KMS-11 (cell line): ENCODE measurements around the gene TASP1.

Experiments used
- H2AFZ ChIP-seq: fragments of 200-600 bp; sonication (generic); 2 replicates; pipeline ENCODE4 v1.6.1; 2016; ENCODE audit warnings: antibody characterized with exemption, mixed run types, low read depth
- H3K27ac ChIP-seq: fragments of 200-600 bp; sonication (generic); 2 replicates; pipeline ENCODE4 v1.6.1; 2016; ENCODE audit warnings: mild to moderate bottlenecking, mixed run types
- H3K27me3 ChIP-seq: fragments of 200-600 bp; sonication (generic); 2 replicates; pipeline ENCODE4 v1.6.1; 2017; ENCODE audit warnings: mild to moderate bottlenecking, low read depth, mixed run types, moderate library complexity; ENCODE audit not compliant: insufficient read depth
- H3K36me3 ChIP-seq: fragments of 200-600 bp; sonication (generic); 2 replicates; pipeline ENCODE4 v1.6.1; 2017; ENCODE audit warnings: mild to moderate bottlenecking, mixed run types; ENCODE audit not compliant: insufficient read depth
- H3K4me1 ChIP-seq: fragments of 200-600 bp; sonication (generic); 2 replicates; pipeline ENCODE4 v1.6.1; 2016; ENCODE audit warnings: mild to moderate bottlenecking, low read depth, mixed run types; ENCODE audit not compliant: poor library complexity, severe bottlenecking
- H3K4me2 ChIP-seq: fragments of 200-600 bp; sonication (generic); 2 replicates; pipeline ENCODE4 v1.7.0; 2016; ENCODE audit warnings: mild to moderate bottlenecking, mixed run types
- H3K4me3 ChIP-seq: fragments of 200-600 bp; sonication (generic); IDR thresholded peaks from 2 replicates; pipeline ENCODE4 v1.6.1; 2017; ENCODE audit warnings: low read depth, low read length, mixed read lengths; ENCODE audit not compliant: insufficient read depth
- H3K79me2 ChIP-seq: fragments of 200-600 bp; sonication (generic); 2 replicates; pipeline ENCODE4 v1.6.1; 2016; ENCODE audit warnings: low read depth, mixed run types; ENCODE audit not compliant: insufficient read depth
- H3K9ac ChIP-seq: fragments of 200-600 bp; sonication (generic); 2 replicates; pipeline ENCODE4 v1.6.1; 2016; ENCODE audit warnings: mild to moderate bottlenecking, mixed run types
- H4K20me1 ChIP-seq: fragments of 200-600 bp; sonication (generic); 2 replicates; pipeline ENCODE4 v1.6.1; 2016; ENCODE audit warnings: mild to moderate bottlenecking, mixed run types; ENCODE audit not compliant: insufficient read depth
- TF ChIP-seq, protein P1 (sequence below): fragments of 200-600 bp; sonication (generic); conservative IDR thresholded peaks from 2 replicates; pipeline ENCODE4 v1.6.1; 2017; ENCODE audit warnings: low read depth, mild to moderate bottlenecking, antibody characterized with exemption, low read length, moderate library complexity, mixed read lengths

Gene TASP1

DNA sequence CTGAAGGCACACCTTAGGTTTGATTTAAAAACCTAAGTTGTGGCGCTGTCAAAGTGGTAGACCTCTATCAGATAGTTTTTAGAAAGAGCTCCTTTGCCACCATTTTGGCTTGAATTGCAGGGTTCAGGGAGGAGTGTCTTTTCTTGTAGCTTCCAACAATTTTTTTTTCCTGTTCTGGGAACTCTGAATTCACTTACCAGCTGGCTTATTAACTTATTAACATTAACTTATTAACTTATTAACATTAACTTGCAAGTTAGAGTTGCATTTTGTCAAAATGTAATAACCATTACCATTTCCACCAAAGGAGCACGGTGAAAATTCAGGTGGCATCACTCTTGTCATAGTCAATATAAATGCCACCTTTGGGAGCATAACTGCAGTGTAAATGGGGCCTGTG is 235.7 kb downstream of the TASP1 start:
- no peak overlapping the region for H3K4me3 ChIP-seq
- no peaks in the 10 kb centered on the region for H3K27me3 ChIP-seq
- H4K20me1 ChIP-seq: no peaks in the 10 kb centered on the region
- H3K36me3 ChIP-seq: no peaks in the 10 kb centered on the region
- no peak overlapping the region for H3K9ac ChIP-seq
- no peak overlapping the region for H3K27ac ChIP-seq
- no peak overlapping the region for H3K4me2 ChIP-seq
- H3K4me1 ChIP-seq: no peaks in the 10 kb centered on the region
- no peaks in the 10 kb centered on the region for H3K79me2 ChIP-seq
- no peak overlapping the region for H2AFZ ChIP-seq
- TF ChIP-seq, protein P1, sequence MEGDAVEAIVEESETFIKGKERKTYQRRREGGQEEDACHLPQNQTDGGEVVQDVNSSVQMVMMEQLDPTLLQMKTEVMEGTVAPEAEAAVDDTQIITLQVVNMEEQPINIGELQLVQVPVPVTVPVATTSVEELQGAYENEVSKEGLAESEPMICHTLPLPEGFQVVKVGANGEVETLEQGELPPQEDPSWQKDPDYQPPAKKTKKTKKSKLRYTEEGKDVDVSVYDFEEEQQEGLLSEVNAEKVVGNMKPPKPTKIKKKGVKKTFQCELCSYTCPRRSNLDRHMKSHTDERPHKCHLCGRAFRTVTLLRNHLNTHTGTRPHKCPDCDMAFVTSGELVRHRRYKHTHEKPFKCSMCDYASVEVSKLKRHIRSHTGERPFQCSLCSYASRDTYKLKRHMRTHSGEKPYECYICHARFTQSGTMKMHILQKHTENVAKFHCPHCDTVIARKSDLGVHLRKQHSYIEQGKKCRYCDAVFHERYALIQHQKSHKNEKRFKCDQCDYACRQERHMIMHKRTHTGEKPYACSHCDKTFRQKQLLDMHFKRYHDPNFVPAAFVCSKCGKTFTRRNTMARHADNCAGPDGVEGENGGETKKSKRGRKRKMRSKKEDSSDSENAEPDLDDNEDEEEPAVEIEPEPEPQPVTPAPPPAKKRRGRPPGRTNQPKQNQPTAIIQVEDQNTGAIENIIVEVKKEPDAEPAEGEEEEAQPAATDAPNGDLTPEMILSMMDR: no peak

DNA sequence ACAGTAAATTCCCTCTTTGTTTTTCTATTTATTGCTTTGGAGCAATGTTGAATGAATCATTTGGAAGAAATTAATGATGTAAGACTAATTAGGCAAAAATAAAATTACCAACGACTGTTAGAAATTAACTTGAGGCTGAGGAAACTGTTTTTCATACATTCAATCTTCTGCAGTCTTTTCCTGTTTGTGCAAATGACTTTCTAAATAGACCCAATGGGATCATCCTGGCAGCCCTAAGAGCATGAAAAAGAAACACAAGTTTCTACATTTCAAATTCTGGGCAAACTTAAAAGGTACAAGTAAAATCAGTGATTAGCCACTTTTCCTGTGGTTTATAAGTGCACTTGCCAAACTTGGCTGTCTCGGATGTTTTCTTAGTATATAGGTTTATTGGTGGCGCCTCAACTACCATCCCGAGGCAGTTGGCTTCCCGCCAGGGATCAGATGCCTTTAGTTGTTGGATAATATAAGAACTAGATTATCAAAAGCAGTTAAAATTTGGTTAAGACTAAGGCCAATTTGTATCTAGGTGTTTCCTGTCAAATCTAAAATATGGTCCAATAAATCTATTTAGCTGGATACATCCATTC is 236.5 kb downstream of the TASP1 start:
- no peak overlapping the region for H3K4me2 ChIP-seq
- no peak overlapping the region for H3K27ac ChIP-seq
- no peaks in the 10 kb centered on the region for H3K4me1 ChIP-seq
- no peak overlapping the region for H3K4me3 ChIP-seq
- TF ChIP-seq, protein P1: no peak
- no peaks in the 10 kb centered on the region for H4K20me1 ChIP-seq
- H3K36me3 ChIP-seq: no peaks in the 10 kb centered on the region
- no peaks in the 10 kb centered on the region for H3K79me2 ChIP-seq
- H3K9ac ChIP-seq: no peak overlapping the region
- no peaks in the 10 kb centered on the region for H3K27me3 ChIP-seq
- H2AFZ ChIP-seq: no peak overlapping the region

- peaks cover under 1% of the 10 kb centered on the region for H3K4me1 ChIP-seq
Measured at GRCh38 chr20:13401596-13401995, 237.1 kb downstream of the TASP1 start.

GRCh38 chr20:13400453-13400852 is 238.3 kb downstream of the TASP1 start:
- TF ChIP-seq, protein P1: no peak
- no peaks in the 10 kb centered on the region for H4K20me1 ChIP-seq
- no peaks in the 10 kb centered on the region for H3K36me3 ChIP-seq
- no peak overlapping the region for H3K9ac ChIP-seq
- H3K27me3 ChIP-seq: no peaks in the 10 kb centered on the region
- no peak overlapping the region for H2AFZ ChIP-seq
- H3K27ac ChIP-seq: no peak overlapping the region
- H3K79me2 ChIP-seq: no peaks in the 10 kb centered on the region
- H3K4me3 ChIP-seq: no peak overlapping the region
- H3K4me1 ChIP-seq: peaks cover 12% of the 10 kb centered on the region
- H3K4me2 ChIP-seq: no peak overlapping the region

More at GRCh38 chr20:13401596-13401995, 237.1 kb downstream of the TASP1 start:
- TF ChIP-seq, protein P1: no peak
- Histone ChIP-seq H3K4me2 (no peak overlapping the region), H4K20me1 (no peaks in the 10 kb centered on the region), H3K36me3 (no peaks in the 10 kb centered on the region), H3K4me3 (no peak overlapping the region), H3K9ac (no peak overlapping the region), H3K79me2 (no peaks in the 10 kb centered on the region), H3K27ac (no peak overlapping the region), H2AFZ (no peak overlapping the region), H3K27me3 (no peaks in the 10 kb centered on the region)
